IMR-90 (cell line): ENCODE data around the gene MFSD2B. TPM values are rescaled to one million over a fixed set of nuclear protein-coding genes. Genes with fewer than 3 reads are reported as not detected.

Experiments used
- ATAC-seq: fragments of 200-7000 bp; cut with Tn5 transposase; 2 replicates; pipeline ENCODE4 v1.9.1; 2020; ENCODE audit warnings: low read depth, mild to moderate bottlenecking, moderate library complexity
- BruUV-seq: library from RNA; stranded (reverse); fragments of 400-500 nt; replicated peaks from 2 replicates; lab custom pipeline; 2021; lab: Mats Ljungman, UMichigan
- CTCF ChIA-PET: fragments of 300-600 bp; formaldehyde crosslinking; extraction: SDS; loops from one replicate; lab custom pipeline; 2021; ENCODE audit warnings: antibody characterized with exemption; lab: Yijun Ruan, JAX
- POLR2A ChIA-PET: fragments of 300-600 bp; sonication (Branson Sonifier 250); formaldehyde crosslinking; loops from one replicate; lab custom pipeline; 2022; ENCODE audit warnings: antibody characterized with exemption; ENCODE audit not compliant: unreplicated experiment; lab: Charles Lee
- DNase-seq: peaks from one replicate; pipeline ENCODE4 v3.0.0; 2013
- H2AFZ ChIP-seq: replicated peaks from 2 replicates; pipeline ENCODE3; 2013; ENCODE audit warnings: low read length, mild to moderate bottlenecking; ENCODE audit not compliant: poor library complexity
- H2AK5ac ChIP-seq: 2 replicates; pipeline ENCODE4 v1.6.1; 2013; ENCODE audit warnings: low read depth, low read length, inconsistent platforms
- H2AK9ac ChIP-seq: replicated peaks from 2 replicates; pipeline ENCODE3; 2013; ENCODE audit warnings: mild to moderate bottlenecking, low read depth, low read length, moderate library complexity; ENCODE audit not compliant: poor library complexity
- H2BK120ac ChIP-seq: 2 replicates; pipeline ENCODE4 v1.6.1; 2013; ENCODE audit warnings: low read depth, low read length, inconsistent platforms
- H2BK15ac ChIP-seq: 3 replicates; pipeline ENCODE4 v1.6.1; 2013; ENCODE audit warnings: low read depth, low read length, inconsistent platforms
- H2BK20ac ChIP-seq: 2 replicates; pipeline ENCODE4 v1.6.1; 2013; ENCODE audit warnings: low read depth, mild to moderate bottlenecking, inconsistent platforms, low read length, moderate library complexity
- H2BK5ac ChIP-seq: 2 replicates; pipeline ENCODE4 v1.6.1; 2013; ENCODE audit warnings: mild to moderate bottlenecking, low read depth, low read length, inconsistent platforms; ENCODE audit not compliant: poor library complexity, severe bottlenecking
- H3K14ac ChIP-seq: replicated peaks from 2 replicates; pipeline ENCODE4 v1.6.1; 2013; ENCODE audit warnings: low read depth, low read length, inconsistent platforms
- H3K18ac ChIP-seq: 2 replicates; pipeline ENCODE4 v1.6.1; 2013; ENCODE audit warnings: low read depth, low read length, control low read depth
- H3K23ac ChIP-seq: 2 replicates; pipeline ENCODE4 v1.6.1; 2013; ENCODE audit warnings: low read depth, low read length, inconsistent platforms
- H3K27ac ChIP-seq: 2 replicates; pipeline ENCODE4 v1.5.1; 2013; ENCODE audit warnings: mild to moderate bottlenecking, control low read depth, low read length; ENCODE audit not compliant: insufficient read depth
- H3K27me3 ChIP-seq: 2 replicates; pipeline ENCODE4 v1.6.1; 2013; ENCODE audit warnings: low read length; ENCODE audit not compliant: control insufficient read depth, insufficient read depth
- H3K36me3 ChIP-seq: 2 replicates; pipeline ENCODE4 v1.6.1; 2013; ENCODE audit warnings: low read length, mixed read lengths; ENCODE audit not compliant: control insufficient read depth, insufficient read depth
- H3K4ac ChIP-seq: 2 replicates; pipeline ENCODE4 v1.6.1; 2013; ENCODE audit warnings: low read depth, low read length, inconsistent platforms
- H3K4me1 ChIP-seq: 2 replicates; pipeline ENCODE4 v1.6.1; 2013; ENCODE audit warnings: low read length, mixed read lengths; ENCODE audit not compliant: control insufficient read depth, insufficient read depth
- H3K4me2 ChIP-seq: 2 replicates; pipeline ENCODE4 v1.6.1; 2013; ENCODE audit warnings: low read depth, mild to moderate bottlenecking, control low read depth, low read length, moderate library complexity
- H3K4me3 ChIP-seq: 2 replicates; pipeline ENCODE4 v1.5.1; 2013; ENCODE audit warnings: low read depth, mild to moderate bottlenecking, control low read depth, low read length, moderate library complexity; ENCODE audit not compliant: insufficient read depth
- H3K56ac ChIP-seq: 2 replicates; pipeline ENCODE4 v1.6.1; 2013; ENCODE audit warnings: low read length, inconsistent platforms; ENCODE audit not compliant: insufficient read depth; ENCODE audit errors: extremely low read depth
- H3K79me1 ChIP-seq, 2 experiments: 2 replicates each; pipeline ENCODE4 v1.6.1; 2013; ENCODE audit warnings: low read length in 2 of 2, inconsistent platforms in 1 of 2, low read depth in 1 of 2
- H3K9ac ChIP-seq: 2 replicates; pipeline ENCODE4 v1.6.1; 2013; ENCODE audit warnings: low read depth, low read length, control low read depth
- H3K9me1 ChIP-seq: 2 replicates; pipeline ENCODE4 v1.6.1; 2013; ENCODE audit warnings: low read length, inconsistent platforms; ENCODE audit not compliant: insufficient read depth
- H3K9me3 ChIP-seq: 2 replicates; pipeline ENCODE4 v1.6.1; 2013; ENCODE audit warnings: low read length; ENCODE audit not compliant: control insufficient read depth, insufficient read depth
- H4K20me1 ChIP-seq: 2 replicates; pipeline ENCODE4 v1.6.1; 2013; ENCODE audit warnings: low read length, inconsistent platforms; ENCODE audit not compliant: insufficient read depth
- H4K5ac ChIP-seq: 2 replicates; pipeline ENCODE4 v1.6.1; 2013; ENCODE audit warnings: mild to moderate bottlenecking, low read depth, low read length, control low read depth
- H4K8ac ChIP-seq, 2 experiments: 2 replicates each; pipeline ENCODE4 v1.6.1; 2013; ENCODE audit warnings: low read depth in 2 of 2, low read length in 2 of 2, control low read depth in 1 of 2, inconsistent platforms in 1 of 2
- H4K91ac ChIP-seq: 2 replicates; pipeline ENCODE4 v1.6.1; 2013; ENCODE audit warnings: low read depth, low read length, inconsistent platforms; ENCODE audit not compliant: insufficient read depth
- CHD1 ChIP-seq: IDR thresholded peaks from 2 replicates; pipeline ENCODE4 v1.6.1; 2012; ENCODE audit warnings: low read depth, low read length, improper control_type of control experiment
- WGBS, 2 experiments: methylation state at CpG; one replicate each; pipeline versions ENCODE4 v1.1.5 to v1.1.7; 2013; ENCODE audit warnings: missing lambda C conversion rate in 2 of 2; ENCODE audit not compliant: insufficient read length in 1 of 2; ENCODE audit errors: extremely low coverage in 2 of 2; 5-methylcytosine and 5-hydroxymethylcytosine counted together
- dilution Hi-C: fragments of 300-500 bp; cut with HindIII; formaldehyde crosslinking; loops from one replicate; pipeline ENCODE4 v1.14.3; 2018; ENCODE audit warnings: low sequenced_read_pairs; ENCODE audit not compliant: unreplicated experiment
- in situ Hi-C: fragments of 300-500 bp; cut with MboI; formaldehyde crosslinking; loops from 3 replicates; pipeline ENCODE4 v1.14.3; 2019; ENCODE audit warnings: low sequenced_read_pairs, inconsistent platforms, mixed read lengths
- intact Hi-C: fragments of 100-400 bp; cut with micrococcal nuclease; formaldehyde crosslinking; loops from 2 replicates; pipeline ENCODE4 v1.10.0; 2022
- polyA plus RNA-seq, 3 experiments: library from polyadenylated mRNA; depleted of rRNA; stranded (reverse); fragments of >200 nt; gene quantifications; 2 replicates each; pipeline ENCODE4 v1.2.3, GENCODE V29; 2012; ENCODE audit warnings: low replicate concordance in 1 of 3
- total RNA-seq: library from RNA; depleted of rRNA; stranded (reverse); fragments of >200 nt; gene quantifications from 2 replicates; pipeline ENCODE4 v1.2.3, GENCODE V29; 2012

The MFSD2B gene
- total and polyA plus RNA-seq, 2 of the 4 experiments (the other 2 are of a cell fraction) = 0.05 TPM; not detected in 1

DNA sequence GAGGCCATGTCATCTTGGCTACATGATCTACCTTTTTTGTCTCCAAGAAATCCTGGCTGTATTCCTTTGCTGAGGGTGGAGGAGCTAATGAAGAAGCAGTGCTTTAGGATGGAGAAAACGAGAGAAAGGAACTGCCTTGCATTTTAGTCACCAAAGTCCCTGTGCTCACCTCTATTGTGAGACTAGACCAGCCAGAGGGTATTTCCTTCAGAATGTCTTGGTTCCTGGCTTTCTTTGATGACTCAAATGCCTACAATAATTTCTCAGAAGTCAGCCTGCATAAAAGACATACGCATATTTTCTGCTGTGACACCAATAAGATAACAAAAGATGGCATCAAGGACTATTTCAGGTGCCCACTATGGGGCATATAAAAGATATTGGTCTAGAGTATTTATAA is 55.5 kb downstream of the MFSD2B start:
- Histone ChIP-seq H3K14ac (no peak overlapping the region), H3K27ac (no peak overlapping the region), H3K36me3 (peaks cover 19% of the 10 kb centered on the region), H3K23ac (no peak overlapping the region), H2AFZ (no peak overlapping the region), H4K8ac (no peak overlapping the region), H3K9me1 (peaks cover 6% of the 10 kb centered on the region; the same call in 1 of the 2 replicates), H3K4me2 (no peak overlapping the region), H3K56ac (no peak overlapping the region), H4K20me1 (no peaks in the 10 kb centered on the region), H3K79me1 (peaks cover 9 to 12% of the 10 kb centered on the region in 2 experiments), H3K4me3 (no peak overlapping the region), H3K18ac (no peak overlapping the region), H3K9ac (no peak overlapping the region), H2BK15ac (no peak overlapping the region), H2BK120ac (no peak overlapping the region), H3K27me3 (no peaks in the 10 kb centered on the region), H3K4me1 (no peaks in the 10 kb centered on the region), H2AK9ac (no peak overlapping the region), H2AK5ac (no peak overlapping the region), H4K5ac (no peak overlapping the region), H4K91ac (no peak overlapping the region), H3K4ac (no peak overlapping the region), H2BK20ac (no peak overlapping the region), H2BK5ac (no peak overlapping the region), H3K9me3 (no peaks in the 10 kb centered on the region)
- BruUV-seq = no TSS peak
- dilution Hi-C loops = no loop called here
- no peak for DNase-seq
- no CpG with 5 or more reads among the region's 2 CpGs for WGBS, 2 experiments
- no peak for TF ChIP-seq CHD1
- in situ Hi-C loops = no loop called here
- intact Hi-C loops = no loop called here
- ATAC-seq = no peak
- POLR2A ChIA-PET = no interaction called here
- CTCF ChIA-PET = interaction anchor here (1.2 kb wide), 1 partner anchor 10 kb away, joined by 5 read pairs; no protein-coding TSS in a partner anchor
